ENCODE results near the gene UBE2J1.

GRCh38 chr6:89357390-89357789 is 4.9 kb upstream of the UBE2J1 start:
- TF ChIP-seq ZNF18 (tag by site-specific recombination; IDR thresholded peaks at IDR 0.05) (no peak), CTCF (tag by site-specific recombination; IDR thresholded peaks at IDR 0.05) (no peak), SETDB1 (IDR thresholded peaks at IDR 0.05; ENCODE audit: insufficient read length, low read length) (no peak), PRDM10 (tag by site-specific recombination; IDR thresholded peaks at IDR 0.05) (no peak), ZBTB7A (tag by site-specific recombination; IDR thresholded peaks at IDR 0.05; ENCODE audit: low read depth) (no peak), ZNF311 (tag by site-specific recombination; IDR thresholded peaks at IDR 0.05; ENCODE audit: borderline replicate concordance) (no peak), HOXA7 (CRISPR knock-in tag; IDR thresholded peaks at IDR 0.05; ENCODE audit: borderline replicate concordance) (no peak), YY1 (tag by site-specific recombination; IDR thresholded peaks at IDR 0.05) (no peak), ZNF239 (tag by site-specific recombination; IDR thresholded peaks at IDR 0.05) (no peak), ZBTB1 (tag by site-specific recombination; IDR thresholded peaks at IDR 0.05) (no peak), ZNF416 (tag by site-specific recombination; IDR thresholded peaks at IDR 0.05) (no peak), SCRT1 (tag by site-specific recombination; IDR thresholded peaks at IDR 0.05; ENCODE audit: borderline replicate concordance) (no peak)

All from HEK293 (cell line).